Measurements from ENCODE around the gene ASAP3. TPM values are rescaled to one million over a fixed set of nuclear protein-coding genes. Genes with fewer than 3 reads are reported as not detected.

Gene ASAP3
- total and polyA plus RNA-seq, 2 of the 4 experiments (the other 2 are of a cell fraction): 18.6 to 18.8 TPM

- H3K9me3 ChIP-seq (ENCODE audit: control insufficient read depth, insufficient read depth, low read length): no peaks in the 10 kb centered on the region
- H2AFZ ChIP-seq (replicated peaks; ENCODE audit: low read length, poor library complexity): no peak overlapping the region
- no peak overlapping the region for H3K14ac ChIP-seq (replicated peaks; ENCODE audit: low read depth, low read length)
- no peaks in the 10 kb centered on the region for H4K20me1 ChIP-seq (ENCODE audit: insufficient read depth, low read length)
- no peak overlapping the region for H3K4me3 ChIP-seq (ENCODE audit: insufficient read depth, low read depth, low read length)
- peaks cover 26% of the 10 kb centered on the region for H3K36me3 ChIP-seq (ENCODE audit: control insufficient read depth, insufficient read depth, low read length)
- no peak overlapping the region for H3K27ac ChIP-seq (ENCODE audit: insufficient read depth, low read length)
- BruUV-seq (replicated peaks): no TSS peak
- no peak overlapping the region for H4K91ac ChIP-seq (ENCODE audit: insufficient read depth, low read depth, low read length)
- no peak overlapping the region for H4K8ac ChIP-seq (ENCODE audit: low read depth in 2 of 2, low read length in 2 of 2)
- intact Hi-C loops (cut with micrococcal nuclease): no loop called here
- H3K4me2 ChIP-seq (ENCODE audit: low read depth, low read length): no peak overlapping the region
- no peaks in the 10 kb centered on the region for H3K79me1 ChIP-seq (ENCODE audit: low read depth in 1 of 2, low read length in 2 of 2)
- CTCF ChIA-PET: no interaction called here
- TF ChIP-seq, protein P1, sequence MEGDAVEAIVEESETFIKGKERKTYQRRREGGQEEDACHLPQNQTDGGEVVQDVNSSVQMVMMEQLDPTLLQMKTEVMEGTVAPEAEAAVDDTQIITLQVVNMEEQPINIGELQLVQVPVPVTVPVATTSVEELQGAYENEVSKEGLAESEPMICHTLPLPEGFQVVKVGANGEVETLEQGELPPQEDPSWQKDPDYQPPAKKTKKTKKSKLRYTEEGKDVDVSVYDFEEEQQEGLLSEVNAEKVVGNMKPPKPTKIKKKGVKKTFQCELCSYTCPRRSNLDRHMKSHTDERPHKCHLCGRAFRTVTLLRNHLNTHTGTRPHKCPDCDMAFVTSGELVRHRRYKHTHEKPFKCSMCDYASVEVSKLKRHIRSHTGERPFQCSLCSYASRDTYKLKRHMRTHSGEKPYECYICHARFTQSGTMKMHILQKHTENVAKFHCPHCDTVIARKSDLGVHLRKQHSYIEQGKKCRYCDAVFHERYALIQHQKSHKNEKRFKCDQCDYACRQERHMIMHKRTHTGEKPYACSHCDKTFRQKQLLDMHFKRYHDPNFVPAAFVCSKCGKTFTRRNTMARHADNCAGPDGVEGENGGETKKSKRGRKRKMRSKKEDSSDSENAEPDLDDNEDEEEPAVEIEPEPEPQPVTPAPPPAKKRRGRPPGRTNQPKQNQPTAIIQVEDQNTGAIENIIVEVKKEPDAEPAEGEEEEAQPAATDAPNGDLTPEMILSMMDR (conservative IDR thresholded peaks at IDR 0.05; ENCODE audit: low read depth, low read length): no peak
- TF ChIP-seq CEBPB (IDR thresholded peaks at IDR 0.05; ENCODE audit: low read depth, low read length) (no peak), RFX5 (IDR thresholded peaks at IDR 0.05; ENCODE audit: low read depth, low read length) (no peak), FOS (IDR thresholded peaks at IDR 0.05; ENCODE audit: low read depth, low read length) (no peak), MAZ (IDR thresholded peaks at IDR 0.05; ENCODE audit: borderline replicate concordance, low read depth, low read length) (no peak), MAFK (IDR thresholded peaks at IDR 0.05; ENCODE audit: low read depth, low read length) (no peak), CHD1 (IDR thresholded peaks at IDR 0.05; ENCODE audit: low read depth, low read length) (no peak), RCOR1 (IDR thresholded peaks at IDR 0.05; ENCODE audit: insufficient replicate concordance, low read length) (no peak), MXI1 (IDR thresholded peaks at IDR 0.05; ENCODE audit: borderline replicate concordance, low read depth, low read length) (no peak), BHLHE40 (IDR thresholded peaks at IDR 0.05; ENCODE audit: low read depth, low read length) (no peak)
- TF ChIP-seq, protein P2, sequence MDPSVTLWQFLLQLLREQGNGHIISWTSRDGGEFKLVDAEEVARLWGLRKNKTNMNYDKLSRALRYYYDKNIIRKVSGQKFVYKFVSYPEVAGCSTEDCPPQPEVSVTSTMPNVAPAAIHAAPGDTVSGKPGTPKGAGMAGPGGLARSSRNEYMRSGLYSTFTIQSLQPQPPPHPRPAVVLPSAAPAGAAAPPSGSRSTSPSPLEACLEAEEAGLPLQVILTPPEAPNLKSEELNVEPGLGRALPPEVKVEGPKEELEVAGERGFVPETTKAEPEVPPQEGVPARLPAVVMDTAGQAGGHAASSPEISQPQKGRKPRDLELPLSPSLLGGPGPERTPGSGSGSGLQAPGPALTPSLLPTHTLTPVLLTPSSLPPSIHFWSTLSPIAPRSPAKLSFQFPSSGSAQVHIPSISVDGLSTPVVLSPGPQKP (IDR thresholded peaks at IDR 0.05; ENCODE audit: borderline replicate concordance, low read depth, low read length): no peak
- POLR2A ChIA-PET (ENCODE audit: unreplicated experiment): no interaction called here
- 83% methylated on average over 1 of the region's 3 CpGs; no CpG with 5 or more reads in 1 of the 2 experiments for WGBS, 2 experiments (ENCODE audit: extremely low coverage in 2 of 2, insufficient read length in 1 of 2)
- H2AK5ac ChIP-seq (ENCODE audit: low read depth, low read length): no peak overlapping the region
- no peak overlapping the region for H4K5ac ChIP-seq (ENCODE audit: low read depth, low read length)
- no peaks in the 10 kb centered on the region for H3K27me3 ChIP-seq (ENCODE audit: control insufficient read depth, insufficient read depth, low read length)
- no peak overlapping the region for H2BK15ac ChIP-seq (ENCODE audit: low read depth, low read length)
- no peak overlapping the region for H3K9ac ChIP-seq (ENCODE audit: low read depth, low read length)
- peaks cover 12% of the 10 kb centered on the region for H3K9me1 ChIP-seq (ENCODE audit: insufficient read depth, low read length)
- dilution Hi-C loops (cut with HindIII; ENCODE audit: low sequenced_read_pairs, unreplicated experiment): loop anchor here (10.0 kb wide), 1 partner anchor 93 kb away; no protein-coding TSS in a partner anchor
- H3K18ac ChIP-seq (ENCODE audit: low read depth, low read length): no peak overlapping the region
- no peak overlapping the region for H3K4ac ChIP-seq (ENCODE audit: low read depth, low read length)
- no peak overlapping the region for H3K23ac ChIP-seq (ENCODE audit: low read depth, low read length)
- H3K4me1 ChIP-seq (ENCODE audit: control insufficient read depth, insufficient read depth, low read length): peaks cover 6% of the 10 kb centered on the region
- H3K56ac ChIP-seq (ENCODE audit: extremely low read depth, insufficient read depth, low read length): no peak overlapping the region
- no peak for ATAC-seq (ENCODE audit: low read depth)
- H2BK5ac ChIP-seq (ENCODE audit: low read depth, low read length, poor library complexity, severe bottlenecking): no peak overlapping the region
- H2BK20ac ChIP-seq (ENCODE audit: low read depth, low read length): no peak overlapping the region
- H2AK9ac ChIP-seq (replicated peaks; ENCODE audit: low read depth, low read length, poor library complexity): no peak overlapping the region
- in situ Hi-C loops (cut with MboI; ENCODE audit: low sequenced_read_pairs): no loop called here
- no peak for DNase-seq
- no peak overlapping the region for H2BK120ac ChIP-seq (ENCODE audit: low read depth, low read length)
Measured at GRCh38 chr1:23427550-23427949, 56.4 kb downstream of the ASAP3 start.
